HepG2 (cell line): ENCODE measurements around the gene ATP6V0D1. TPM values are rescaled to one million over a fixed set of nuclear protein-coding genes. Genes with fewer than 3 reads are reported as not detected.

Experiments
- BORCS8-MEF2B ChIP-seq: sonication (generic); formaldehyde crosslinking; IDR thresholded peaks from 2 replicates; pipeline ENCODE4 v1.8.0; 2022; ENCODE audit warnings: mild to moderate bottlenecking, missing genetic modification reagents
- CC2D1A ChIP-seq: sonication (generic); formaldehyde crosslinking; IDR thresholded peaks from 2 replicates; pipeline ENCODE4 v1.8.1; 2023; ENCODE audit warnings: mild to moderate bottlenecking, missing genetic modification reagents
- EP300 ChIP-seq, 3 experiments: sonication (generic) in 1 of 3; formaldehyde crosslinking in 1 of 3; IDR thresholded peaks; 2 replicates each; pipeline versions ENCODE4 v1.5.1 to v1.6.1; 2011 to 2020; ENCODE audit warnings: low read depth in 2 of 3, low read length in 2 of 3, borderline replicate concordance in 1 of 3, improper control_type of control experiment in 1 of 3, mild to moderate bottlenecking in 1 of 3, missing genetic modification reagents in 1 of 3, moderate library complexity in 1 of 3
- ETV6 ChIP-seq: sonication (generic); formaldehyde crosslinking; conservative IDR thresholded peaks from 2 replicates; pipeline ENCODE4 v1.4.0; 2020; ENCODE audit warnings: missing genetic modification reagents
- FOXA3 ChIP-seq: IDR thresholded peaks from 2 replicates; pipeline ENCODE4 v1.6.1; 2016; ENCODE audit warnings: missing genetic modification reagents, missing compliant biosample characterization
- GATA4 ChIP-seq: sonication (generic); IDR thresholded peaks from 2 replicates; pipeline ENCODE4 v1.6.1; 2016; ENCODE audit warnings: antibody characterized with exemption, low read depth, borderline replicate concordance
- NFKBIZ ChIP-seq: IDR thresholded peaks from 2 replicates; pipeline ENCODE4 v1.6.1; 2018; ENCODE audit warnings: missing genetic modification reagents, missing compliant biosample characterization
- PHF8 ChIP-seq: sonication (generic); formaldehyde crosslinking; IDR thresholded peaks from 2 replicates; pipeline ENCODE4 v1.5.0; 2020; ENCODE audit warnings: missing genetic modification reagents
- POLR2G ChIP-seq: fragments of 200-400 bp; formaldehyde crosslinking; IDR thresholded peaks from 2 replicates; pipeline ENCODE4 v1.6.1; 2018; ENCODE audit warnings: mild to moderate bottlenecking, low read depth, low read length, moderate library complexity
- ZKSCAN1 ChIP-seq: fragments of 150-350 bp; IDR thresholded peaks from 2 replicates; pipeline ENCODE4 v1.6.1; 2014; ENCODE audit warnings: low read length
- ZNF333 ChIP-seq: sonication (generic); formaldehyde crosslinking; IDR thresholded peaks from 2 replicates; pipeline ENCODE4 v1.4.0; 2020; ENCODE audit warnings: mild to moderate bottlenecking, missing genetic modification reagents, borderline replicate concordance
- ZNF615 ChIP-seq: sonication (generic); formaldehyde crosslinking; IDR thresholded peaks from 2 replicates; pipeline ENCODE4 v1.5.0; 2020; ENCODE audit warnings: mild to moderate bottlenecking, missing genetic modification reagents, borderline replicate concordance
- polyA plus RNA-seq, 8 experiments: library from polyadenylated mRNA; depleted of rRNA in 3 of 8; stranded (reverse) in 7 of 8; unstranded in 1 of 8; fragments of >200 nt; fragmentation: Illumina TruSeq in 4 of 8; extraction: Trizol in 4 of 8; gene quantifications; 2 replicates each; pipeline versions ENCODE4 v1.2.1 to v1.2.3, GENCODE V29; 2011 to 2016; ENCODE audit warnings: low read depth in 4 of 8, missing spikeins in 1 of 8, mixed read lengths in 1 of 8; ENCODE audit not compliant: insufficient read depth in 1 of 8
- total RNA-seq, 5 experiments: library from RNA; depleted of rRNA; stranded (reverse); fragments of >200 nt; fragmentation: Illumina TruSeq; extraction: Trizol; gene quantifications; 2 replicates each; pipeline ENCODE4 v1.2.3, GENCODE V29; 2016; ENCODE audit warnings: low read depth in 1 of 5
- TF ChIP-seq, protein P1 (sequence below): sonication (generic); formaldehyde crosslinking; IDR thresholded peaks from 2 replicates; pipeline ENCODE4 v1.5.0; 2020; ENCODE audit warnings: mild to moderate bottlenecking, missing genetic modification reagents, borderline replicate concordance
- TF ChIP-seq, protein P2 (sequence below): IDR thresholded peaks from 2 replicates; pipeline ENCODE4 v1.6.1; 2012; ENCODE audit warnings: low read length, improper control_type of control experiment
- TF ChIP-seq, protein P3 (sequence below): fragments of 450-650 bp; IDR thresholded peaks from 2 replicates; pipeline ENCODE4 v1.6.1; 2017

Gene ATP6V0D1
- total and polyA plus RNA-seq, 2 of the 13 experiments (the other 11 are each of a cell fraction or from before 2014, with no cell fraction given): 51.1 to 61.3 TPM

DNA sequence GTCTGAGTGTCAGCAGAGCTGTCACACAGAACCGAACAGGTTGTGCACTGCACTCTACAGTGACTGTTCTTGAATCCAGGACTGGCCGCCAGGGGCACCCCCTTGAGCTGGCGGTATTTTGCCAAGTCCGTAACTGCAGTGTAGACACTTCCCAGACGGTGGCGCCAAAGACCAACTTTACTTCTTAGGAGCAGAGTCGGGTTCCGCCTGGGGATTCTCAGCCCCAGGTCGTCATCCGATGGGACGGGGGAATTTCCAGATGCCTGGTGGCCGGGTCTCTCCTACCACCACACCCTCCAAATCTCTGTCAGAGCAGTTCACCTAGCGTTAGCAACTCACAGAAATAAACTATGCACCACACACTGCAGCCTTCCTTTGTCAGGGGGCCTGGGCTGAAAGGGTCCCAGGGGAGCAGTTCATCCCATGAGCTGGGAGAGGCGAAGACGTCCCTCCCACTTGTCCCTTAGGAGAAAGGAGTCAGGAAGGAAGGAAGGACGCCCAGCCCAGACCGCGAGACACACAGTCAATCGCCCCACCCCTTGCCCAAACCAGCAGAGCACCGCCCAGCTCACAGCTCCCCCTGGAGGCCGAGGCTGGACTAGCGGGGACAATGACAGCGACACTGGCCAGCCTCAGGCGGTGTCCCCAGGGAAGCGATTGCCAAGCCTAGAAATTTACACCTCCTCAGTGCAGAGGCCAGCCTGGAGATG lies 40.3 kb upstream of the ATP6V0D1 start (continued):
- TF ChIP-seq, protein P1, sequence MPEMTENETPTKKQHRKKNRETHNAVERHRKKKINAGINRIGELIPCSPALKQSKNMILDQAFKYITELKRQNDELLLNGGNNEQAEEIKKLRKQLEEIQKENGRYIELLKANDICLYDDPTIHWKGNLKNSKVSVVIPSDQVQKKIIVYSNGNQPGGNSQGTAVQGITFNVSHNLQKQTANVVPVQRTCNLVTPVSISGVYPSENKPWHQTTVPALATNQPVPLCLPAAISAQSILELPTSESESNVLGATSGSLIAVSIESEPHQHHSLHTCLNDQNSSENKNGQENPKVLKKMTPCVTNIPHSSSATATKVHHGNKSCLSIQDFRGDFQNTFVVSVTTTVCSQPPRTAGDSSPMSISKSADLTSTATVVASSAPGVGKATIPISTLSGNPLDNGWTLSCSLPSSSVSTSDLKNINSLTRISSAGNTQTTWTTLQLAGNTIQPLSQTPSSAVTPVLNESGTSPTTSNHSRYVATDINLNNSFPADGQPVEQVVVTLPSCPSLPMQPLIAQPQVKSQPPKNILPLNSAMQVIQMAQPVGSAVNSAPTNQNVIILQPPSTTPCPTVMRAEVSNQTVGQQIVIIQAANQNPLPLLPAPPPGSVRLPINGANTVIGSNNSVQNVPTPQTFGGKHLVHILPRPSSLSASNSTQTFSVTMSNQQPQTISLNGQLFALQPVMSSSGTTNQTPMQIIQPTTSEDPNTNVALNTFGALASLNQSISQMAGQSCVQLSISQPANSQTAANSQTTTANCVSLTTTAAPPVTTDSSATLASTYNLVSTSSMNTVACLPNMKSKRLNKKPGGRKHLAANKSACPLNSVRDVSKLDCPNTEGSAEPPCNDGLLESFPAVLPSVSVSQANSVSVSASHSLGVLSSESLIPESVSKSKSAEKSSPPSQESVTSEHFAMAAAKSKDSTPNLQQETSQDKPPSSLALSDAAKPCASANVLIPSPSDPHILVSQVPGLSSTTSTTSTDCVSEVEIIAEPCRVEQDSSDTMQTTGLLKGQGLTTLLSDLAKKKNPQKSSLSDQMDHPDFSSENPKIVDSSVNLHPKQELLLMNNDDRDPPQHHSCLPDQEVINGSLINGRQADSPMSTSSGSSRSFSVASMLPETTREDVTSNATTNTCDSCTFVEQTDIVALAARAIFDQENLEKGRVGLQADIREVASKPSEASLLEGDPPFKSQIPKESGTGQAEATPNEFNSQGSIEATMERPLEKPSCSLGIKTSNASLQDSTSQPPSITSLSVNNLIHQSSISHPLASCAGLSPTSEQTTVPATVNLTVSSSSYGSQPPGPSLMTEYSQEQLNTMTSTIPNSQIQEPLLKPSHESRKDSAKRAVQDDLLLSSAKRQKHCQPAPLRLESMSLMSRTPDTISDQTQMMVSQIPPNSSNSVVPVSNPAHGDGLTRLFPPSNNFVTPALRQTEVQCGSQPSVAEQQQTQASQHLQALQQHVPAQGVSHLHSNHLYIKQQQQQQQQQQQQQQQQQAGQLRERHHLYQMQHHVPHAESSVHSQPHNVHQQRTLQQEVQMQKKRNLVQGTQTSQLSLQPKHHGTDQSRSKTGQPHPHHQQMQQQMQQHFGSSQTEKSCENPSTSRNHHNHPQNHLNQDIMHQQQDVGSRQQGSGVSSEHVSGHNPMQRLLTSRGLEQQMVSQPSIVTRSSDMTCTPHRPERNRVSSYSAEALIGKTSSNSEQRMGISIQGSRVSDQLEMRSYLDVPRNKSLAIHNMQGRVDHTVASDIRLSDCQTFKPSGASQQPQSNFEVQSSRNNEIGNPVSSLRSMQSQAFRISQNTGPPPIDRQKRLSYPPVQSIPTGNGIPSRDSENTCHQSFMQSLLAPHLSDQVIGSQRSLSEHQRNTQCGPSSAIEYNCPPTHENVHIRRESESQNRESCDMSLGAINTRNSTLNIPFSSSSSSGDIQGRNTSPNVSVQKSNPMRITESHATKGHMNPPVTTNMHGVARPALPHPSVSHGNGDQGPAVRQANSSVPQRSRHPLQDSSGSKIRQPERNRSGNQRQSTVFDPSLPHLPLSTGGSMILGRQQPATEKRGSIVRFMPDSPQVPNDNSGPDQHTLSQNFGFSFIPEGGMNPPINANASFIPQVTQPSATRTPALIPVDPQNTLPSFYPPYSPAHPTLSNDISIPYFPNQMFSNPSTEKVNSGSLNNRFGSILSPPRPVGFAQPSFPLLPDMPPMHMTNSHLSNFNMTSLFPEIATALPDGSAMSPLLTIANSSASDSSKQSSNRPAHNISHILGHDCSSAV (CRISPR knock-in tag): no peak
- TF ChIP-seq FOXA3 (CRISPR knock-in tag) (0 out of 2 replicates have a peak, but pooled peaks have one; percentile 24), ZKSCAN1 (no peak), EP300 (IDR thresholded peaks at IDR 0.05; ENCODE audit: low read depth in 2 of 2, low read length in 2 of 2) (0 out of 4 replicates have a peak, but pooled peaks of 1 of the 2 experiments have one; percentile 3), EP300 (CRISPR knock-in tag; IDR thresholded peaks at IDR 0.05; ENCODE audit: borderline replicate concordance) (no peak), NFKBIZ (peak; percentile 32; the same call in 1 of the 2 replicates), BORCS8-MEF2B (CRISPR knock-in tag) (peak; percentile 80; the same call in 1 of the 2 replicates), ETV6 (CRISPR knock-in tag) (0 out of 2 replicates have a peak, but pooled peaks have one; percentile 72), CC2D1A (CRISPR knock-in tag) (no peak), PHF8 (CRISPR knock-in tag) (peak; percentile 55; the same call in 1 of the 2 replicates), ZNF615 (CRISPR knock-in tag) (no peak), GATA4 (no peak), ZNF333 (CRISPR knock-in tag) (no peak), POLR2G (peak; percentile 40; the same call in 1 of the 2 replicates)
- TF ChIP-seq, protein P2, sequence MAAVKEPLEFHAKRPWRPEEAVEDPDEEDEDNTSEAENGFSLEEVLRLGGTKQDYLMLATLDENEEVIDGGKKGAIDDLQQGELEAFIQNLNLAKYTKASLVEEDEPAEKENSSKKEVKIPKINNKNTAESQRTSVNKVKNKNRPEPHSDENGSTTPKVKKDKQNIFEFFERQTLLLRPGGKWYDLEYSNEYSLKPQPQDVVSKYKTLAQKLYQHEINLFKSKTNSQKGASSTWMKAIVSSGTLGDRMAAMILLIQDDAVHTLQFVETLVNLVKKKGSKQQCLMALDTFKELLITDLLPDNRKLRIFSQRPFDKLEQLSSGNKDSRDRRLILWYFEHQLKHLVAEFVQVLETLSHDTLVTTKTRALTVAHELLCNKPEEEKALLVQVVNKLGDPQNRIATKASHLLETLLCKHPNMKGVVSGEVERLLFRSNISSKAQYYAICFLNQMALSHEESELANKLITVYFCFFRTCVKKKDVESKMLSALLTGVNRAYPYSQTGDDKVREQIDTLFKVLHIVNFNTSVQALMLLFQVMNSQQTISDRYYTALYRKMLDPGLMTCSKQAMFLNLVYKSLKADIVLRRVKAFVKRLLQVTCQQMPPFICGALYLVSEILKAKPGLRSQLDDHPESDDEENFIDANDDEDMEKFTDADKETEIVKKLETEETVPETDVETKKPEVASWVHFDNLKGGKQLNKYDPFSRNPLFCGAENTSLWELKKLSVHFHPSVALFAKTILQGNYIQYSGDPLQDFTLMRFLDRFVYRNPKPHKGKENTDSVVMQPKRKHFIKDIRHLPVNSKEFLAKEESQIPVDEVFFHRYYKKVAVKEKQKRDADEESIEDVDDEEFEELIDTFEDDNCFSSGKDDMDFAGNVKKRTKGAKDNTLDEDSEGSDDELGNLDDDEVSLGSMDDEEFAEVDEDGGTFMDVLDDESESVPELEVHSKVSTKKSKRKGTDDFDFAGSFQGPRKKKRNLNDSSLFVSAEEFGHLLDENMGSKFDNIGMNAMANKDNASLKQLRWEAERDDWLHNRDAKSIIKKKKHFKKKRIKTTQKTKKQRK: no peak
- TF ChIP-seq, protein P3, sequence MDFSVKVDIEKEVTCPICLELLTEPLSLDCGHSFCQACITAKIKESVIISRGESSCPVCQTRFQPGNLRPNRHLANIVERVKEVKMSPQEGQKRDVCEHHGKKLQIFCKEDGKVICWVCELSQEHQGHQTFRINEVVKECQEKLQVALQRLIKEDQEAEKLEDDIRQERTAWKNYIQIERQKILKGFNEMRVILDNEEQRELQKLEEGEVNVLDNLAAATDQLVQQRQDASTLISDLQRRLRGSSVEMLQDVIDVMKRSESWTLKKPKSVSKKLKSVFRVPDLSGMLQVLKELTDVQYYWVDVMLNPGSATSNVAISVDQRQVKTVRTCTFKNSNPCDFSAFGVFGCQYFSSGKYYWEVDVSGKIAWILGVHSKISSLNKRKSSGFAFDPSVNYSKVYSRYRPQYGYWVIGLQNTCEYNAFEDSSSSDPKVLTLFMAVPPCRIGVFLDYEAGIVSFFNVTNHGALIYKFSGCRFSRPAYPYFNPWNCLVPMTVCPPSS: no peak
